MM.1S (cell line): Measurements from ENCODE around the gene GTF2IRD1.
"Not testable (repeated sequence)": the region's sequence is repeated elsewhere in the genome, so short reads cannot be mapped to it uniquely, and the experiment has no call there.

Experiments used
- DNase-seq: peaks from one replicate; pipeline ENCODE4 v3.0.0-alpha.2; 2015
- H2AFZ ChIP-seq: fragments of 300-600 bp; sonication (generic); 2 replicates; pipeline ENCODE4 v1.6.0; 2016; ENCODE audit warnings: antibody characterized with exemption, low read length
- H3F3A ChIP-seq: fragments of 300-600 bp; sonication (generic); 2 replicates; pipeline ENCODE4 v1.6.1; 2016; ENCODE audit warnings: mild to moderate bottlenecking, antibody characterized with exemption, low read length, moderate library complexity, mixed read lengths; ENCODE audit not compliant: insufficient read depth
- H3K27ac ChIP-seq: fragments of 300-600 bp; sonication (generic); 2 replicates; pipeline ENCODE4 v1.5.1; 2016; ENCODE audit warnings: mild to moderate bottlenecking, low read length
- H3K27me3 ChIP-seq: fragments of 300-600 bp; sonication (generic); replicated peaks from 2 replicates; pipeline ENCODE4 v1.6.0; 2016; ENCODE audit warnings: low read length; ENCODE audit not compliant: insufficient read depth
- H3K36me3 ChIP-seq: fragments of 300-600 bp; sonication (generic); replicated peaks from 2 replicates; pipeline ENCODE4 v1.6.1; 2016; ENCODE audit warnings: mild to moderate bottlenecking, low read length, mixed read lengths; ENCODE audit not compliant: insufficient read depth
- H3K4me1 ChIP-seq: fragments of 300-600 bp; sonication (generic); 2 replicates; pipeline ENCODE4 v1.6.1; 2016; ENCODE audit warnings: low read length, mixed read lengths
- H3K4me2 ChIP-seq: fragments of 300-600 bp; sonication (generic); 2 replicates; pipeline ENCODE4 v1.6.0; 2016; ENCODE audit warnings: low read depth, low read length
- H3K4me3 ChIP-seq: fragments of 300-600 bp; sonication (generic); 2 replicates; pipeline ENCODE4 v1.5.1; 2016; ENCODE audit warnings: low read length, mixed read lengths
- H3K79me2 ChIP-seq: fragments of 300-600 bp; sonication (generic); 2 replicates; pipeline ENCODE4 v1.6.1; 2016; ENCODE audit warnings: mixed run types, low read length, mixed read lengths
- H3K9ac ChIP-seq: fragments of 300-600 bp; sonication (generic); 2 replicates; pipeline ENCODE4 v1.6.1; 2016; ENCODE audit warnings: low read length, mixed read lengths
- H3K9me2 ChIP-seq: fragments of 300-600 bp; sonication (generic); replicated peaks from 2 replicates; pipeline ENCODE4 v1.6.1; 2016; ENCODE audit warnings: mild to moderate bottlenecking, low read length, mixed read lengths; ENCODE audit not compliant: insufficient read depth
- H3K9me3 ChIP-seq: fragments of 300-600 bp; sonication (generic); replicated peaks from 2 replicates; pipeline ENCODE4 v1.6.1; 2016; ENCODE audit warnings: mild to moderate bottlenecking, low read length, mixed read lengths; ENCODE audit not compliant: insufficient read depth
- H4K20me1 ChIP-seq: fragments of 300-600 bp; sonication (generic); 2 replicates; pipeline ENCODE4 v1.6.1; 2016; ENCODE audit warnings: mild to moderate bottlenecking, low read length, moderate library complexity, mixed read lengths; ENCODE audit not compliant: insufficient read depth
- CTCF ChIP-seq: fragments of 300-600 bp; sonication (generic); IDR thresholded peaks from 2 replicates; pipeline ENCODE4 v1.5.1; 2016; ENCODE audit warnings: antibody characterized with exemption, low read length, mixed read lengths
- EZH2 ChIP-seq: fragments of 300-600 bp; sonication (generic); optimal IDR thresholded peaks from 2 replicates; pipeline ENCODE3; 2017; ENCODE audit warnings: low read depth, mild to moderate bottlenecking, antibody characterized with exemption, low read length, mixed read lengths
- EZH2phosphoT487 ChIP-seq: fragments of 300-600 bp; sonication (generic); IDR thresholded peaks from 2 replicates; pipeline ENCODE4 v1.6.1; 2018; ENCODE audit warnings: antibody characterized with exemption, low read length

The GTF2IRD1 gene

GRCh38 chr7:74633451-74633921, 179.8 kb downstream of the GTF2IRD1 start:
- Histone ChIP-seq H3K9me2 (no peaks in the 10 kb centered on the region), H2AFZ (no peak overlapping the region)

GRCh38 chr7:74637745-74638144, 184.0 kb downstream of the GTF2IRD1 start:
- no peaks in the 10 kb centered on the region for H3K9me3 ChIP-seq
- no peaks in the 10 kb centered on the region for H3F3A ChIP-seq
- H3K4me1 ChIP-seq: peaks cover 10% of the 10 kb centered on the region
- no peaks in the 10 kb centered on the region for H4K20me1 ChIP-seq
- no peak overlapping the region for H3K4me3 ChIP-seq
- no peak for DNase-seq
- H3K27me3 ChIP-seq: no peaks in the 10 kb centered on the region
- no peak for TF ChIP-seq EZH2phosphoT487
- TF ChIP-seq EZH2: no peak
- TF ChIP-seq CTCF: no peak
- no peaks in the 10 kb centered on the region for H3K79me2 ChIP-seq
- H3K4me2 ChIP-seq: no peak overlapping the region
- no peak overlapping the region for H2AFZ ChIP-seq
- no peak overlapping the region for H3K9ac ChIP-seq
- no peak overlapping the region for H3K27ac ChIP-seq
- no peaks in the 10 kb centered on the region for H3K9me2 ChIP-seq
- no peaks in the 10 kb centered on the region for H3K36me3 ChIP-seq

More at GRCh38 chr7:74633451-74633921, 179.8 kb downstream of the GTF2IRD1 start:
- no peak overlapping the region for H3K4me2 ChIP-seq
- no peak overlapping the region for H3K27ac ChIP-seq
- no peak for DNase-seq
- TF ChIP-seq CTCF (no peak), EZH2phosphoT487 (no peak), EZH2 (no peak)
- no peaks in the 10 kb centered on the region for H3K9me3 ChIP-seq
- H3K79me2 ChIP-seq: no peaks in the 10 kb centered on the region
- no peak overlapping the region for H3K9ac ChIP-seq
- no peaks in the 10 kb centered on the region for H4K20me1 ChIP-seq
- H3K27me3 ChIP-seq: no peaks in the 10 kb centered on the region
- H3K4me3 ChIP-seq: no peak overlapping the region
- 0 out of 2 replicates have a peak, but pooled peaks cover under 1% of the 10 kb centered on the region for H3K4me1 ChIP-seq
- no peaks in the 10 kb centered on the region for H3F3A ChIP-seq
- H3K36me3 ChIP-seq: no peaks in the 10 kb centered on the region

GRCh38 chr7:74650055-74650454, 196.3 kb downstream of the GTF2IRD1 start:
- not testable (repeated sequence) for H2AFZ ChIP-seq, H3K9ac ChIP-seq, H3K79me2 ChIP-seq, H3K36me3 ChIP-seq, H3K9me3 ChIP-seq, H3K9me2 ChIP-seq, H4K20me1 ChIP-seq, H3K27me3 ChIP-seq
- H3F3A ChIP-seq: peaks cover 32% of the 10 kb centered on the region
- DNase-seq: peak; percentile 92
- peaks cover 21% of the 10 kb centered on the region for H3K4me1 ChIP-seq
- H3K27ac ChIP-seq: peak overlapping the region; percentile 61; the same call in 1 of the 2 replicates
- H3K4me3 ChIP-seq: peak overlapping the region; percentile 59
- H3K4me2 ChIP-seq: peak overlapping the region; percentile 84; the same call in 1 of the 2 replicates

- Histone ChIP-seq H3K27ac (peak overlapping the region; percentile 61; the same call in 1 of the 2 replicates), H3F3A (peaks cover 32% of the 10 kb centered on the region), H3K4me2 (peak overlapping the region; percentile 84), H3K4me1 (peaks cover 21% of the 10 kb centered on the region), H3K4me3 (peak overlapping the region; percentile 59), H3K9ac (peak overlapping the region; percentile 22; the same call in 1 of the 2 replicates)
- H3K9me2 ChIP-seq, H4K20me1 ChIP-seq, H3K79me2 ChIP-seq, H3K9me3 ChIP-seq, H3K27me3 ChIP-seq, H2AFZ ChIP-seq, H3K36me3 ChIP-seq: not testable (repeated sequence)
- DNase-seq: peak; percentile 32
These were observed 196.9 kb downstream of the GTF2IRD1 start for GRCh38 chr7:74650493-74651132.

GRCh38 chr7:74651133-74651504, 197.4 kb downstream of the GTF2IRD1 start:
- H3K9me3 ChIP-seq, H3K9me2 ChIP-seq, H2AFZ ChIP-seq, H3K36me3 ChIP-seq, H3K79me2 ChIP-seq, H3K27me3 ChIP-seq, H4K20me1 ChIP-seq, DNase-seq: not testable (repeated sequence)
- Histone ChIP-seq H3K27ac (peak overlapping the region; percentile 61; the same call in 1 of the 2 replicates), H3K4me2 (peak overlapping the region; percentile 84; the same call in 1 of the 2 replicates), H3K4me3 (peak overlapping the region; percentile 59), H3K4me1 (peaks cover 25% of the 10 kb centered on the region), H3K9ac (peak overlapping the region; percentile 22; the same call in 1 of the 2 replicates), H3F3A (peaks cover 36% of the 10 kb centered on the region)
